Brain microvascular endothelial cell (primary cell): ENCODE data around the gene PIPOX.

Experiments
- DNase-seq: peaks from one replicate; pipeline ENCODE4 v3.0.0-alpha.2; 2020
- H3K27ac ChIP-seq: fragments of 250-450 bp; sonication (Bioruptor Pico); 2 replicates; pipeline ENCODE4 v1.5.1; 2020; ENCODE audit warnings: mild to moderate bottlenecking, moderate library complexity
- H3K27me3 ChIP-seq: fragments of 250-450 bp; sonication (Bioruptor Pico); replicated peaks from 2 replicates; pipeline ENCODE4 v1.5.1; 2020; ENCODE audit warnings: mild to moderate bottlenecking
- H3K36me3 ChIP-seq: fragments of 250-450 bp; sonication (Bioruptor Pico); replicated peaks from 2 replicates; pipeline ENCODE4 v1.5.1; 2020; ENCODE audit warnings: mild to moderate bottlenecking
- H3K4me3 ChIP-seq: 2 replicates; pipeline ENCODE4 v1.5.1; 2011; ENCODE audit warnings: low read depth, mild to moderate bottlenecking, control low read depth, low read length, moderate library complexity
- CTCF ChIP-seq: IDR thresholded peaks from 2 replicates; pipeline ENCODE4 v1.5.1; 2011; ENCODE audit warnings: low read depth, mild to moderate bottlenecking, moderate library complexity, low read length, control low read depth, inconsistent platforms; ENCODE audit errors: missing control alignments
- in situ Hi-C: cut with HindIII; loops from 2 replicates; pipeline ENCODE4 v1.10.0; 2017; ENCODE audit warnings: low sequenced_read_pairs, low pct_ligation_motif_present

Gene PIPOX

GRCh38 chr17:29100296-29100695 lies 57.4 kb downstream of the PIPOX start:
- H3K27me3 ChIP-seq = no peaks in the 10 kb centered on the region
- no peaks in the 10 kb centered on the region for H3K36me3 ChIP-seq
- no peak for DNase-seq
- H3K4me3 ChIP-seq = no peak overlapping the region
- no peak for TF ChIP-seq CTCF
- in situ Hi-C loops = no loop called here
- no peak overlapping the region for H3K27ac ChIP-seq

- no peak overlapping the region for H3K27ac ChIP-seq
- H3K36me3 ChIP-seq = no peaks in the 10 kb centered on the region
- DNase-seq = no peak
- in situ Hi-C loops = no loop called here
- TF ChIP-seq CTCF = no peak
- H3K4me3 ChIP-seq = no peak overlapping the region
- H3K27me3 ChIP-seq = no peaks in the 10 kb centered on the region
These were observed 59.1 kb downstream of the PIPOX start for GRCh38 chr17:29102046-29102445.

- H3K27me3 ChIP-seq = no peaks in the 10 kb centered on the region
- TF ChIP-seq CTCF = no peak
- no peak overlapping the region for H3K27ac ChIP-seq
- no peak overlapping the region for H3K4me3 ChIP-seq
- no peaks in the 10 kb centered on the region for H3K36me3 ChIP-seq
- in situ Hi-C loops = no loop called here
- DNase-seq = no peak
These were observed 59.8 kb downstream of the PIPOX start for GRCh38 chr17:29102741-29103181.

GRCh38 chr17:29103341-29103740 lies 60.4 kb downstream of the PIPOX start:
- no peak for DNase-seq
- no peak for TF ChIP-seq CTCF
- in situ Hi-C loops = no loop called here
- Histone ChIP-seq H3K36me3 (no peaks in the 10 kb centered on the region), H3K27me3 (no peaks in the 10 kb centered on the region), H3K27ac (no peak overlapping the region), H3K4me3 (no peak overlapping the region)
